GM19239 (cell line): Measurements from ENCODE around the gene CTSK.
"Not testable (repeated sequence)": the region's sequence is repeated elsewhere in the genome, so short reads cannot be mapped to it uniquely, and the experiment has no call there.

Experiments
- DNase-seq: peaks from one replicate; pipeline ENCODE4 v3.0.0; 2011; ENCODE audit warnings: low spot score; ENCODE audit not compliant: insufficient read length
- FAIRE-seq: peaks from 2 replicates; lab custom pipeline; 2011; peaks lifted over from hg19 to GRCh38; lab: Jason Lieb, UNC

The CTSK gene

DNA sequence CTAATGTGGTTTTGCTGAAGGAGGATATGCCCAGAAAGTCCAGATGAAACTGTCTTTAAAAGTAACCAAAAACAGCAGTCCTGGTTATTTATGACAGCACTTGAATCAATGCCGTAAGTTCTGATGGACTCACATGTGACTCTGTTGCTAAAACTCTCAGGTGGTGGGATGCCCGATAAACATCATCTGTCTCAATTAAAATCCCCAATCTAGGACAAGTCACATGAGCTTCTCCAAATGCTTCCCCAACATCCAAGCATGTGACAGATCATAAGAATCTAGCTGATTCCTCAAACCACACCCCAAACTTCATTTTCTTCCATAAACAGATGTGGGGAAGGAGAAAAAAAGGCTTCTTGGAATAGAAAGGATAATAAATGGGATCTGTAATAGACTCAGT is 786 bp upstream of the CTSK start:
- FAIRE-seq: no peak

DNA sequence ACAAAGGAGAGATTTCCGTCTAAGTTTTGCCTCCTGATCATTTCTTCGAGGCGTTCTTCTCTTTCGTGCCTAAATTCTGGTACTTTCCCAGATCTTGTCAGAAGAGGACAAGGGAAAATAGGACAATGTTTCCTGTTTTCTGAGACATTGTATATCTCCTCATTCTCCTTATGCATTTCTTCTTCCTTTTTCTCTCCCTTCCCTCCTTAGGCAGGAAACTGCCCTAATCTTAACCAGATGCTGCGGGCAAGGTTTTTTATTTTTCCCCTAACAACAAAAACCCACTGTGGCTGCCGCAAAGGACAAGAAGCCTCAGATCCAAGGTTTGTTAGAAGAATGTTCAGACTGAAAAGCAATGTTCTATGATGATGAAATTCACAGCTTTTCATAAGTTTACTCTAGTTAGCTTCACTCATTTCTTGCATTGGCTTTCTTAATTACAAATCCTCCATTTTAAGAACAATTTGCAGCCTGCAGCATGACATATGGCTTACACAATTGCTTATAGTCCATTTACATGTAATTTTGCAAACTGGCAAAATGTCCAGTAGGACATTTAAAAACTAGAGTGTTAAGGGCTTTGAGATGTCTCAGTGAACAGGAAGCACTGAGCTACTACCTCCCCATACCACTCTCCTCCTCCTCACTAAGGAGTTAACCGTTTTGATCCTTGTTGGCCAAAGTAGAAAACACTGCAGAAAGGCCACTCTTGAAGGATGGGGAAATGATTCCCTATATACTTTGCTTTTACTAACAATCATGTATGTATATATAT is 624 bp downstream of the CTSK start:
- no peak for DNase-seq
- FAIRE-seq: no peak

More for the DNA sequence above, 786 bp upstream of the CTSK start:
- no peak for DNase-seq

DNA sequence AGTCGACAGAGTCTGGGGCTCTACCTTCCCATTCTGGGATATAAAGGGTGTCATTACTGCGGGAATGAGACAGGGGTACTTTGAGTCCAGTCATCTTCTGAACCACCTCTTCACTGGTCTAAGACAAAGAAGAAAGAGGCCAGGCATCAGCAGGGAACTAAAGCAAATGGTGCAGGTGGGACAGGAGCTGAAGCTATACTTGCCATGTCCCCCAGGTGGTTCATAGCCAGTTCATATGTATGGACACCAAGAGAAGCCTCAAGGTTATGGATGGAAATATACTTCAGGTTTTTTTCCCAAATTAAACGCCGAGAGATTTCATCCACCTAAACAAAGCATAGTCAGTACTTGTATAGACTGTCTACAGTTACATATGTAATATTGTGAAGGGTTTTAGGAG is 2.2 kb downstream of the CTSK start:
- FAIRE-seq: no peak

DNA sequence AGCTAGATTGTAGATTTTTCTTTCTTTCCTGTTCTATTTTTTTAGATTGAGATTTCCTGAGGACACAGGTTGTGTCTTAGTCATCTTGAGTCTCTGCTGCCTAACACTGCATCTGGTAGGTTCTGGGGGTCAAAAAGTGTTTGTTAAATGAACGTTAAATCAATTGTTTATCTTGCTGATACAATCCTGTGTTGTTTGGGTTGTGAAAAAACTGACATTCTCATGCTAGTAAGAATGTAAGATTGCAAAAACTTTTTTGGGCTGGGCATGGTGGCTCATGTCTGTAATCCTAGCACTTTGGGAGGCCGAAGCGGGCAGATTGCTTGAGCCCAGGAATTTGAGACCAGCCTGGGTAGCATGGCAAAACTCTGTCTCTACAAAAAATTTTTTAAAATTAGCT is 3.4 kb downstream of the CTSK start:
- DNase-seq (no peak), FAIRE-seq (no peak)

More for the DNA sequence above, 2.2 kb downstream of the CTSK start:
- DNase-seq: no peak

DNA sequence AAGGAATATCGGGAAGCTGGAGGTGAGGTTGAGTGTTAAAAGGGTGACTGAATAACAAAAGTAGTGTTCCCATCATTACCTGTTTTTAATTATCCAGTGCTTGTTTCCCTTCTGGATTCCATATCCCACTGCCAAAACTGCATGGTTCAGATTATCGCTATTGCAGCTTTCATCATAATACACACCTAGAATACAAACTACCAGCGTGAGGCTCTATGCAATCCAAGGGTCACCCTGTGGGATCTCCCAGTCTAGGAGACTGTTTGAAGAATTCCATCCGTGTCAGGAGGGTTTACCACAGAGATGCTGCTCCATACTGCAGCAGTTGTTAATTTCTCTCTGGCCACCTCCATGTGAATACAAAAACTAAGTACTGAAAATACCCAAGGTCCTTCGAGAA is 9.0 kb downstream of the CTSK start:
- no peak for DNase-seq

GRCh38 chr1:150798525-150798924 is 9.5 kb downstream of the CTSK start:
- no peak for FAIRE-seq
- DNase-seq: no peak

More for the DNA sequence above, 9.0 kb downstream of the CTSK start:
- no peak for FAIRE-seq

GRCh38 chr1:150796374-150796773 is 11.7 kb downstream of the CTSK start:
- DNase-seq (no peak), FAIRE-seq (no peak)

DNA sequence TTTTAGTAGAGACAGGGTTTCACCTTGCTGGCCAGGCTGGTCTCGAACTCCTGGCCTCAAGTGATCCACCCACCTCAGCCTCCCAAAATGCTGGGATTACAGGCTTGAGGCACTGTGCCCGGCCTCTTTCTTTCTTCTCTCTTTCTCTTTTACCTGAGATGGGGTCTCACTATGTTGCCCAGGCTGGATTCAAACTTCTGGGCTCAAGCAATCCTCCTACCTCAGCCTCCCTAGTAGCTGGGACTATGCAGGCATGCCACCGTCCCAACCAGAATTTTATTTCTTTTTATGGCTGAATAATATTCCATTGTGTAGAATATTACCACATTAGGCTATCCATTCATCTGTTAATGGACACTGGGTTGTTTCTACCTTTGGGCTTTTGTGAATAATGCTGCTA is 14.3 kb downstream of the CTSK start:
- FAIRE-seq, DNase-seq: not testable (repeated sequence)

GRCh38 chr1:150793221-150793620 is 14.8 kb downstream of the CTSK start:
- DNase-seq: no peak
- FAIRE-seq: no peak

DNA sequence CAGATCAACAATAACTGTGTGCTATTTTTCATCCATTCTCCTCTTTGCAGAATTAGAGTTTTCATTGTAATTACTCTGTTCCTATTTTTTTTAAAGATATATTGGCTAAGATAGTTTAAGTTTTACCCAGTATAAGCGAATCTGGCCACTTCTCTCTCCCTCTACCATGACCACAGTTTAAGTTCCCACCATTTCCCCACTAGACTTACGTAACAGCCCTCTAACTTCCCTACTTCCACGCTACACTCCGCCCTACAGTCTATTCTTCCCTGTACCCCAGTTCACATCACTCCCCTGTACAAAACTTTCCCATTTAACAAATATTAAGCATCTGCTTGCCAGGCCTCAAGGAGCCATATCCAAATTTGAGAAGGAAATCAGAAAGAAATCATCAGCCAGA is 16.5 kb downstream of the CTSK start:
- DNase-seq: no peak
- FAIRE-seq: no peak

- FAIRE-seq: no peak
- DNase-seq: no peak
Measured at GRCh38 chr1:150789396-150789795, 18.7 kb downstream of the CTSK start.

DNA sequence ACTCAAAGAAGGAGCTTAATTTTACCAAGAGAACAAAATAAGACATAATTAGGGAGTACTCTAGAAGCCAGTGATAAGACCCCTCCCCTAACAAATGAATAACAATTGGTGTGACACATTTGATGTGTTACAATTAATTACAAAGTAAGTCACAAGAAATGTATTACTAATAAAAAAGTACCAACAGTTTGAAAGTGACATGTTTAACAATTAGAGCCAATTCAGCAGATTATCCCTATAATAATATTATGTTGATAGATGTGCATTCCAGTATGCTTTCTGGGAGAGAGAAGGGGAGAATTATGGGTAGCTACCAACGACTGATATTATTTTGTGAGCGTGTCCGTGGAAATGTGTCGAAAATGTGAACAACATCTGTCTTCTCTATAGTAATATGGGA is 19.1 kb downstream of the CTSK start:
- no peak for FAIRE-seq
- DNase-seq: no peak

GRCh38 chr1:150787455-150787854 is 20.6 kb downstream of the CTSK start:
- FAIRE-seq (no peak), DNase-seq (no peak)

GRCh38 chr1:150780510-150780909 is 27.6 kb downstream of the CTSK start:
- FAIRE-seq (no peak), DNase-seq (no peak)

DNA sequence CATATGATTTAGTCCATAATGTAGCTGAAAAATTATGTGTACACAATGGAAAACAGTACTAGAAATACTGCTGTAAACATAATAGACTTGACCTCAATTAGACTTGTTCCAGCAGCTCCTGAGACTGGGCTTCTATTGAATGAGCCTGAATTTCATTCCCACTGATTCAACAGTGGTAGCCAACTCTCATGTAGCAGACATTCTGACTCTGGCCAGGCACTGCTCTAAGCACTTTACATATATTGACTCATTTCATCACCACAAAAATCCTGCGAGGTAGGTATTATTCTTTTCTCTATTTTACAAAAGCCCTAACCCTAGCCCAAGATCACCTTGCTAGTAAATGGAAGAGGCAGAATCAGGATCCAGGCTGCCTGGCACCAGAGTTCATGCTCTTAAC is 29.7 kb downstream of the CTSK start:
- DNase-seq: no peak
- FAIRE-seq: no peak

DNA sequence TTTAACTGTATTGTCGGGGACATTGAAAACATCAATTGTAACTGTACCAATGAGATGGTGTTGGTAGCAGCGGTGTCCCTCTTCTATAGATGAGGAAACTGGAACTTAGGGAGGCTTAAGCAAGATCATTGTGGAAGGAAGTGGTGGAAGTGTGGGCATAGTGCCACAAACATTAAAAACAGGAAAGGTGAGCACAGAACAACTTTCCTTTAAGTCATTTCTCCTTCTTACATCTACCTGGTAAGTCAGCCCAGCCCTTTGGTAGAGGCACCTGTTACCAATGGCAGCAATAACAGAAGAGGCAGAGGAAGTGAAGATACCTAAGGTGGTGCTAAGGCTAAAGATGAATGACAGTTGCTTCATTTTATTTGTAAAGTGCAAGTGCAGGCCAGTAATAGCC is 30.5 kb downstream of the CTSK start:
- FAIRE-seq: no peak

GRCh38 chr1:150775931-150776505 is 32.0 kb downstream of the CTSK start:
- not testable (repeated sequence) for DNase-seq, FAIRE-seq

More for the DNA sequence above, 30.5 kb downstream of the CTSK start:
- DNase-seq: no peak

GRCh38 chr1:150775276-150775675 is 32.8 kb downstream of the CTSK start:
- DNase-seq (no peak), FAIRE-seq (no peak)

- DNase-seq (no peak), FAIRE-seq (no peak)
Measured at GRCh38 chr1:150772326-150772725, 35.7 kb downstream of the CTSK start.

DNA sequence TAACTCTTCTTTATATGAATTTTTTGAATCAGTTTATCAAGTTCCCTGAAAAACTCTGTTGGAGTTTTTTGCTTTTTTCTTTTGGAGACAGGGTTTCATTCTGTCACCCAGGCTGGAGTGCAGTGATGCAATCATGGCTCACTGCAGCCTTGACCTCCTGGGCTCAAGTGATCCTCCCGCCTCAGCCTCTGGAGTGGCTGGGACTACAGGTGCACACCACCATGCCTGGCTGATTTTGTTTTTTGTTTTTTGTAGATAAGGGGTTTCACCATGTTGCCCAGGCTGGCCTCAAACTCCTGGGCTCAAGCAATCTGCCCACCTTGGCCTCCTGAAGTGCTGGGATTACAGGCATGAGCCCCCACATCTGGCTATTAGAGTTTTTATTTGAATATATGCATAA is 40.4 kb downstream of the CTSK start:
- DNase-seq, FAIRE-seq: not testable (repeated sequence)

- DNase-seq, FAIRE-seq: not testable (repeated sequence)
Measured at GRCh38 chr1:150765977-150766301, 42.1 kb downstream of the CTSK start.
